ENCODE data around the gene TCF23. TPM values are rescaled to one million over a fixed set of nuclear protein-coding genes. Genes with fewer than 3 reads are reported as not detected.

TCF23 gene
- total RNA-seq, 1 experiment from 2014 or later: not detected

DNA sequence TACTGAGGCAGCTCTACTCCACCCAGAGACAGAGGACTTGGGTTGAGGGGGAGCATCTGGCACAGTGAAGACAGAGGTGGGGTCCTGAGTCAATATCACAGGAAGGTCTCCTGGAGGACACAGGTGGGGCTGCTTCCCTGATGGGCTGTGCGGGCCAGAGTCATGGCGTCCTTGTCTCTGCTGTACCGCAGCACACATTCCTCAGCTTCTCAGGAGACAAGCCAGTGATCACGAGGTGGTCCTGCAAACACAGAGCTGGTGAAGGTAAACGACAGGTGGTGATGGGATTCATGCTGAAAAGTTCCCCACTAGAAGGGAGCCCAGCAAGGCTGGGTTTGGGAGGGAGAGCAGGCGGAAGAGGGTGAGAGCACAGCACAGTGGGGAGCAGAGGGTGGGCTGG is 9.7 kb downstream of the TCF23 start:
- no peaks in the 10 kb centered on the region for H3K9me3 ChIP-seq (ENCODE audit: low read depth, low read length, poor library complexity, severe bottlenecking)
- H3K27ac ChIP-seq (ENCODE audit: low read depth, low read length, poor library complexity, severe bottlenecking): no peak overlapping the region
- ChIA-PET POLR2A (ENCODE audit: low non-redundant PET) (interaction anchor here (0.6 kb wide), 1 partner anchor 702 kb away, joined by 12 read pairs; no protein-coding TSS in a partner anchor), CTCF (no interaction called here)
- H3K4me1 ChIP-seq (ENCODE audit: insufficient read depth, low read length, poor library complexity, severe bottlenecking): no peaks in the 10 kb centered on the region
- intact Hi-C loops (cut with micrococcal nuclease; ENCODE audit: unreplicated experiment): no loop called here
- no peak for DNase-seq (ENCODE audit: low spot score)
- TF ChIP-seq, protein P1, sequence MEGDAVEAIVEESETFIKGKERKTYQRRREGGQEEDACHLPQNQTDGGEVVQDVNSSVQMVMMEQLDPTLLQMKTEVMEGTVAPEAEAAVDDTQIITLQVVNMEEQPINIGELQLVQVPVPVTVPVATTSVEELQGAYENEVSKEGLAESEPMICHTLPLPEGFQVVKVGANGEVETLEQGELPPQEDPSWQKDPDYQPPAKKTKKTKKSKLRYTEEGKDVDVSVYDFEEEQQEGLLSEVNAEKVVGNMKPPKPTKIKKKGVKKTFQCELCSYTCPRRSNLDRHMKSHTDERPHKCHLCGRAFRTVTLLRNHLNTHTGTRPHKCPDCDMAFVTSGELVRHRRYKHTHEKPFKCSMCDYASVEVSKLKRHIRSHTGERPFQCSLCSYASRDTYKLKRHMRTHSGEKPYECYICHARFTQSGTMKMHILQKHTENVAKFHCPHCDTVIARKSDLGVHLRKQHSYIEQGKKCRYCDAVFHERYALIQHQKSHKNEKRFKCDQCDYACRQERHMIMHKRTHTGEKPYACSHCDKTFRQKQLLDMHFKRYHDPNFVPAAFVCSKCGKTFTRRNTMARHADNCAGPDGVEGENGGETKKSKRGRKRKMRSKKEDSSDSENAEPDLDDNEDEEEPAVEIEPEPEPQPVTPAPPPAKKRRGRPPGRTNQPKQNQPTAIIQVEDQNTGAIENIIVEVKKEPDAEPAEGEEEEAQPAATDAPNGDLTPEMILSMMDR (conservative IDR thresholded peaks at IDR 0.05; ENCODE audit: low read depth, low read length): no peak
- no peak for TF ChIP-seq EZH2 (IDR thresholded peaks at IDR 0.05; ENCODE audit: borderline replicate concordance, low read depth, low read length, poor library complexity, severe bottlenecking)
- no TSS peak for BruUV-seq (replicated peaks)
- no peaks in the 10 kb centered on the region for H3K36me3 ChIP-seq (ENCODE audit: insufficient read depth, low read length, poor library complexity, severe bottlenecking)
- H3K4me3 ChIP-seq (ENCODE audit: low read depth, low read length, poor library complexity, severe bottlenecking): no peak overlapping the region
- H3K27me3 ChIP-seq (replicated peaks; ENCODE audit: insufficient read depth, low read depth, low read length, poor library complexity): no peaks in the 10 kb centered on the region

DNA sequence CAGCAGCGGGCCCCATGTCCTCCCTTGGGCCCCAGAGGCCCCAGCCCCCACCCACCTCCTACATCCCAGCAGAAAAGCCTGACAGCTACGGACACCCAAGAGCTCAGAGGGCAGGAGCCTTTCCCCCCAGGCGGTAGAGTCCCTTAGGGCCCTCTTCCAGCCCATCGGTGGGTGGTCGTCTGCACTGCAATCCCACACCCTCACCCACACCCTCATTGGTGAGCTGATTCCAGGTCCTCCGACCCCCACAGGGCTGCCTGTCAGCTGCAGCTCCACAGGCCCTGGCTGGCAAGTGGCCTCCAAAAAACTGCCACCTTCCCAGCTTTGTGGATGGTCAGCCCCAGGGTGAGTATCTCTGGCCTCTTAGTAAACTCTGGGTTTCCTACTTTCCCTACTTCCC is 10.5 kb downstream of the TCF23 start:
- CTCF ChIA-PET: no interaction called here
- intact Hi-C loops (cut with micrococcal nuclease; ENCODE audit: unreplicated experiment): no loop called here
- no peaks in the 10 kb centered on the region for H3K9me3 ChIP-seq (ENCODE audit: low read depth, low read length, poor library complexity, severe bottlenecking)
- no peak overlapping the region for H3K4me3 ChIP-seq (ENCODE audit: low read depth, low read length, poor library complexity, severe bottlenecking)
- H3K4me1 ChIP-seq (ENCODE audit: insufficient read depth, low read length, poor library complexity, severe bottlenecking): no peaks in the 10 kb centered on the region
- no peaks in the 10 kb centered on the region for H3K36me3 ChIP-seq (ENCODE audit: insufficient read depth, low read length, poor library complexity, severe bottlenecking)
- H3K27me3 ChIP-seq (replicated peaks; ENCODE audit: insufficient read depth, low read depth, low read length, poor library complexity): no peaks in the 10 kb centered on the region
- POLR2A ChIA-PET (ENCODE audit: low non-redundant PET): no interaction called here
- no peak for DNase-seq (ENCODE audit: low spot score)
- no TSS peak for BruUV-seq (replicated peaks)
- TF ChIP-seq EZH2 (IDR thresholded peaks at IDR 0.05; ENCODE audit: borderline replicate concordance, low read depth, low read length, poor library complexity, severe bottlenecking): no peak
- TF ChIP-seq, protein P1 (conservative IDR thresholded peaks at IDR 0.05; ENCODE audit: low read depth, low read length): no peak
- H3K27ac ChIP-seq (ENCODE audit: low read depth, low read length, poor library complexity, severe bottlenecking): no peak overlapping the region

DNA sequence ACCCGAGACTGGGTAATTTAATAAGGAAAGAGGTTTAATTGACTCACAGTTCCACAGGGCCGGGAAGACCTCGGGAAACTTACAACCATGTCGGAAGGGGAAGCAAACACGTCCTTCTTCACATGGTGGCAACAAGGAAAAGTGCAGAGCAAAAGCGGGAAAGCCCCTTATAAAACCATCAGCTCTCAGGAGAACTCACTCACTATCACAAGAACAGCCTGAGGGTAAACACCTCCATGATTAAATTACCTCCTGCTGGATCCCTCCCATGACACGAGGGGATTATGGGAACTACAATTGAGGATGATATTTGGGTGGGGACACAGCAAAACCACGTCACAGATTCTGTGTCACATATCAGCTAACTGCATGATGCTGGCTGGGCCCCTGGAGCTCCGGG is 11.4 kb downstream of the TCF23 start:
- no peaks in the 10 kb centered on the region for H3K9me3 ChIP-seq (ENCODE audit: low read depth, low read length, poor library complexity, severe bottlenecking)
- H3K27me3 ChIP-seq (replicated peaks; ENCODE audit: insufficient read depth, low read depth, low read length, poor library complexity): no peaks in the 10 kb centered on the region
- ChIA-PET POLR2A (ENCODE audit: low non-redundant PET) (no interaction called here), CTCF (interaction anchor here (1.1 kb wide), 1 partner anchor 9 kb away, joined by 10 read pairs; no protein-coding TSS in a partner anchor)
- BruUV-seq (replicated peaks): no TSS peak
- H3K27ac ChIP-seq (ENCODE audit: low read depth, low read length, poor library complexity, severe bottlenecking): no peak overlapping the region
- H3K4me1 ChIP-seq (ENCODE audit: insufficient read depth, low read length, poor library complexity, severe bottlenecking): no peaks in the 10 kb centered on the region
- no peak for DNase-seq (ENCODE audit: low spot score)
- no peak overlapping the region for H3K4me3 ChIP-seq (ENCODE audit: low read depth, low read length, poor library complexity, severe bottlenecking)
- intact Hi-C loops (cut with micrococcal nuclease; ENCODE audit: unreplicated experiment): no loop called here
- H3K36me3 ChIP-seq (ENCODE audit: insufficient read depth, low read length, poor library complexity, severe bottlenecking): no peaks in the 10 kb centered on the region
- TF ChIP-seq, protein P1 (conservative IDR thresholded peaks at IDR 0.05; ENCODE audit: low read depth, low read length): no peak
- TF ChIP-seq EZH2 (IDR thresholded peaks at IDR 0.05; ENCODE audit: borderline replicate concordance, low read depth, low read length, poor library complexity, severe bottlenecking): no peak

All from A673 (cell line).